Measurements from ENCODE around the gene SMIM43. TPM values are rescaled to one million over a fixed set of nuclear protein-coding genes. Genes with fewer than 3 reads are reported as not detected.

SMIM43 gene
- 0.50 TPM in 1 of 2 replicates, not detected in the other for total RNA-seq (2021; fragmentation: NEBNext Ultra II Directional; extraction: Animal tissue kit (Norgen Biotek cat#: 25700))
- 0.41 and 0.94 TPM in 2 replicates for polyA plus RNA-seq (2011; rRNA removed)
- 0.97 TPM for polyA plus RNA-seq (2011; cell fraction: cytosol; rRNA removed)
- polyA plus RNA-seq (2011; cell fraction: nucleus; rRNA removed) = 0.77 TPM
- 0.72 to 0.98 TPM (median 0.88 TPM) in 4 replicates for polyA plus RNA-seq (2012, experiment 1 of 2)
- polyA plus RNA-seq (2012, experiment 2 of 2) = 0.22 TPM
- 0.32 TPM for polyA plus RNA-seq (2013, experiment 1 of 2)
- polyA plus RNA-seq (2013, experiment 2 of 2) = 0.33 TPM
- 0.22 and 2.5 TPM in 2 replicates for polyA minus RNA-seq (2011; rRNA and poly(A)+ RNA removed)
- polyA minus RNA-seq (2011; cell fraction: cytosol; rRNA and poly(A)+ RNA removed) = 1.2 TPM
- polyA minus RNA-seq (2011; cell fraction: nucleus; rRNA and poly(A)+ RNA removed) = 0.40 TPM
- long read RNA-seq, experiment 1, partial matches to known transcripts = 1 of 3 reads
- long read RNA-seq, experiment 1, other reads (novel, unspliced or antisense) = 2 of 3 reads
- long read RNA-seq, experiment 2 = 0 reads

GRCh38 chr4:121764702-121765367 lies at the start of gene SMIM43:
TSS of gene SMIM43 (minus strand) at chr4:121765164. CDS start at chr4:121765105, 59 bp downstream.
- Histone ChIP-seq H3K79me1 (ENCODE audit: low read depth, low read length) (no peaks in the 10 kb centered on the region), H2BK12ac (ENCODE audit: low read depth, low read length) (no peak within 1 kb of the TSS), H3K23ac (ENCODE audit: insufficient read length) (no peak within 1 kb of the TSS), H3K18ac (ENCODE audit: extremely low read depth, low read length) (peak within 1 kb of the TSS; percentile 9; the same call in 1 of the 2 replicates), H3K79me2 (ENCODE audit: control insufficient read depth in 1 of 2, insufficient read depth in 2 of 2, low read length in 2 of 2) (no peaks in the 10 kb centered on the region), H3K14ac (ENCODE audit: insufficient read length) (no peak within 1 kb of the TSS), H3K9me3 (ENCODE audit: insufficient read depth in 2 of 2, low read depth in 1 of 2, low read length in 1 of 2) (no peaks in the 10 kb centered on the region), H2AFZ (ENCODE audit: low read length) (peak within 1 kb of the TSS; percentile 34; the same call in 1 of the 2 replicates), H2BK5ac (ENCODE audit: low read depth, low read length) (no peak within 1 kb of the TSS), H4K8ac (ENCODE audit: extremely low read depth, insufficient read depth, low read length) (peak within 1 kb of the TSS; percentile 72), H3K4me1 (replicated peaks in 1 of 4; ENCODE audit: control insufficient read depth in 3 of 4, insufficient read depth in 4 of 4, low read length in 3 of 4) (peaks cover 0 to 11% (median 7%) of the 10 kb centered on the region in 4 experiments; a peak in 3 of 7 replicates), H2BK15ac (ENCODE audit: low read length) (no peak within 1 kb of the TSS), H2BK20ac (ENCODE audit: low read length) (no peak within 1 kb of the TSS; the same call in 1 of the 2 replicates), H3K27me3 (replicated peaks in 1 of 4; ENCODE audit: control insufficient read depth in 3 of 4, extremely low read depth in 1 of 4, insufficient read depth in 3 of 4, low read length in 3 of 4) (peaks cover 17 to 53% (median 38%) of the 10 kb centered on the region in 4 experiments), H3K9ac (replicated peaks in 1 of 4; ENCODE audit: extremely low read depth in 1 of 4, low read depth in 3 of 4, low read length in 3 of 4) (peak within 1 kb of the TSS in 3 of 4 experiments; percentile 42 to 58 (median 48); a peak in 6 of 7 replicates), H3K4me3 (ENCODE audit: extremely low read depth in 1 of 4, insufficient read depth in 2 of 4, low read depth in 3 of 4, low read length in 4 of 4) (peak within 1 kb of the TSS; percentile 47 to 76 (median 64)), H4K5ac (ENCODE audit: insufficient read length, low read depth, low read length) (no peak within 1 kb of the TSS), H3K4me2 (ENCODE audit: insufficient read depth in 1 of 2, low read depth in 2 of 2, low read length in 2 of 2) (peak within 1 kb of the TSS; percentile 87 to 96), H3K36me3 (ENCODE audit: control insufficient read depth in 2 of 4, insufficient read depth in 4 of 4, low read length in 3 of 4) (no peaks in the 10 kb centered on the region), H3K4ac (replicated peaks; ENCODE audit: insufficient read length, low read depth, low read length) (no peak within 1 kb of the TSS), H4K91ac (replicated peaks; ENCODE audit: insufficient read length, low read length) (no peak within 1 kb of the TSS), H3K27ac (ENCODE audit: low read depth, low read length) (no peak within 1 kb of the TSS), H3K56ac (replicated peaks; ENCODE audit: insufficient read length, low read depth, low read length) (no peak within 1 kb of the TSS), H4K20me1 (replicated peaks in 1 of 2; ENCODE audit: control insufficient read depth in 1 of 2, insufficient read depth in 2 of 2, low read length in 2 of 2) (no peaks in the 10 kb centered on the region), H2BK120ac (replicated peaks; ENCODE audit: low read depth, low read length) (no peak within 1 kb of the TSS), H2AK5ac (ENCODE audit: low read depth, low read length) (no peak within 1 kb of the TSS), H3K23me2 (ENCODE audit: low read depth, low read length) (peaks cover 9% of the 10 kb centered on the region)
- 2% methylated on average over 72 of the region's 75 CpGs; no CpG with 5 or more reads in 1 of the 2 experiments for WGBS, 2 experiments (ENCODE audit: extremely low coverage in 1 of 2, insufficient coverage in 1 of 2, insufficient read length in 1 of 2, insufficient replicate concordance in 2 of 2, low coverage in 1 of 2, low lambda C conversion rate in 2 of 2, missing lambda C conversion rate in 1 of 2)
- CTCF ChIA-PET (ENCODE audit: partially characterized antibody) = interaction anchor here (1.2 to 2.8 kb wide), 7 partner anchors 13 to 946 kb away, joined by 3 to 10 read pairs (median 5); no protein-coding TSS in a partner anchor
- POLR2A ChIA-PET (ENCODE audit: partially characterized antibody) = interaction anchor here (0.8 to 3.2 kb wide), 9 partner anchors 8 to 58 kb away, joined by 3 to 13 read pairs (median 4); partner anchors contain the start of gene EXOSC9
- peak in 1 of 2 experiments; percentile 76 for DNase-seq (ENCODE audit: low read depth in 1 of 2, low spot score in 2 of 2)
- FAIRE-seq = no peak
- TF ChIP-seq RNF2 (IDR thresholded peaks at IDR 0.05; ENCODE audit: borderline replicate concordance, low read depth, low read length, missing control alignments, poor library complexity, severe bottlenecking) (peak; percentile 60), SIX5 (IDR thresholded peaks at IDR 0.05; ENCODE audit: low read depth, low read length) (no peak), KDM4A (IDR thresholded peaks at IDR 0.05; ENCODE audit: low read depth, low read length, severe bottlenecking) (peak; percentile 94), MAX (IDR thresholded peaks at IDR 0.05) (peak; percentile 31; the same call in 1 of the 2 replicates), ATF3 (IDR thresholded peaks at IDR 0.05; ENCODE audit: insufficient read depth, low read depth, low read length) (no peak), TAF1 (IDR thresholded peaks at IDR 0.05; ENCODE audit: low read depth, low read length) (peak; percentile 47; the same call in 1 of the 2 replicates), CBX5 (IDR thresholded peaks at IDR 0.05; ENCODE audit: low read depth, low read length) (no peak)

All from H1 (cell line).